HCT116 (cell line): ENCODE results near the gene C16orf74. TPM values are rescaled to one million over a fixed set of nuclear protein-coding genes. Genes with fewer than 3 reads are reported as not detected.

Source experiments
- ATAC-seq: fragments of 200-7000 bp; cut with Tn5 transposase; 2 replicates; pipeline ENCODE4 v1.9.1; 2020; ENCODE audit warnings: mild to moderate bottlenecking, moderate library complexity
- BruUV-seq: library from RNA; stranded (reverse); fragments of 400-500 nt; replicated peaks from 2 replicates; lab custom pipeline; 2021; lab: Mats Ljungman, UMichigan
- CTCF ChIA-PET: fragments of 300-600 bp; sonication (Branson Sonifier 250); formaldehyde crosslinking; loops from one replicate; lab custom pipeline; 2021; ENCODE audit warnings: antibody characterized with exemption; lab: Charles Lee
- POLR2A ChIA-PET: fragments of 300-600, 350-600 bp; sonication (Branson Sonifier 250); formaldehyde crosslinking; loops from one replicate; lab custom pipeline; 2021; ENCODE audit warnings: antibody characterized with exemption; lab: Charles Lee
- RAD21 ChIA-PET, 2 experiments: fragments of 300-600 bp; sonication (Branson Sonifier 250); formaldehyde crosslinking; loops; one replicate each; lab custom pipeline; 2023; ENCODE audit warnings: low total read pairs in 2 of 2; ENCODE audit not compliant: uncharacterized antibody in 2 of 2, unreplicated experiment in 2 of 2, low non-redundant PET in 1 of 2; lab: Charles Lee
- DNase-seq: peaks from one replicate; pipeline ENCODE4 v3.0.0-alpha.2; 2010; ENCODE audit warnings: low read depth, low spot score
- H2AFZ ChIP-seq: fragments of 200-600 bp; shearing (Covaris generic), sonication (generic); 2 replicates; pipeline ENCODE4 v1.6.1; 2017; ENCODE audit warnings: low read depth, mixed run types, mixed read lengths, antibody characterized with exemption, low read length; ENCODE audit not compliant: poor library complexity, severe bottlenecking
- H3K27ac ChIP-seq: 2 replicates; pipeline ENCODE4 v1.5.1; 2012; ENCODE audit warnings: low read depth, low read length
- H3K27me3 ChIP-seq: fragments of 200-600 bp; sonication (generic); 2 replicates; pipeline ENCODE4 v1.6.1; 2016; ENCODE audit warnings: mixed run types, low read length, mixed read lengths; ENCODE audit not compliant: insufficient read depth
- H3K36me3 ChIP-seq, 2 experiments: fragments of 200-500 bp in 1 of 2; fragments of 200-600 bp in 1 of 2; sonication (Bioruptor generic) in 1 of 2; sonication (generic) in 1 of 2; 2 replicates each; pipeline versions ENCODE4 v1.5.1 to v1.6.1; 2014 to 2016; ENCODE audit warnings: low read length in 2 of 2, inconsistent platforms in 1 of 2, mixed read lengths in 1 of 2, mixed run types in 1 of 2; ENCODE audit not compliant: insufficient read depth in 2 of 2, control insufficient read depth in 1 of 2
- H3K4me1 ChIP-seq, 2 experiments: fragments of 200-600 bp in 1 of 2; sonication (generic) in 1 of 2; 2 replicates each; pipeline versions ENCODE4 v1.5.1 to v1.6.1; 2012 to 2017; ENCODE audit warnings: low read length in 2 of 2, inconsistent platforms in 1 of 2, mild to moderate bottlenecking in 1 of 2, mixed read lengths in 1 of 2, mixed run types in 1 of 2, moderate library complexity in 1 of 2; ENCODE audit not compliant: insufficient read depth in 2 of 2, control insufficient read depth in 1 of 2
- H3K4me2 ChIP-seq: fragments of 200-600 bp; sonication (generic); 2 replicates; pipeline ENCODE4 v1.6.1; 2017; ENCODE audit warnings: mixed run types, low read length, mixed read lengths
- H3K4me3 ChIP-seq, 2 experiments: fragments of 200-600 bp in 1 of 2; sonication (generic) in 1 of 2; replicated peaks in 1 of 2; 2 replicates each; pipeline ENCODE4 v1.5.1; 2011 to 2016; ENCODE audit warnings: low read length in 2 of 2, control low read depth in 1 of 2, low read depth in 1 of 2, mild to moderate bottlenecking in 1 of 2, mixed read lengths in 1 of 2, mixed run types in 1 of 2
- H3K79me2 ChIP-seq: fragments of 200-600 bp; sonication (generic); 2 replicates; pipeline ENCODE4 v1.6.1; 2017; ENCODE audit warnings: mild to moderate bottlenecking, mixed run types, low read length, moderate library complexity, mixed read lengths; ENCODE audit not compliant: insufficient read depth
- H3K9ac ChIP-seq: fragments of 200-600 bp; sonication (generic); 2 replicates; pipeline ENCODE4 v1.6.1; 2016; ENCODE audit warnings: low read length, mixed read lengths
- H3K9me2 ChIP-seq: fragments of 200-600 bp; sonication (generic), shearing (Covaris generic); 2 replicates; pipeline ENCODE4 v1.6.1; 2017; ENCODE audit warnings: mixed run types, mild to moderate bottlenecking, moderate library complexity; ENCODE audit not compliant: insufficient read depth
- H3K9me3 ChIP-seq, 2 experiments: fragments of 200-500 bp in 1 of 2; fragments of 200-600 bp in 1 of 2; sonication (Bioruptor generic) in 1 of 2; sonication (generic) in 1 of 2; 2 replicates each; pipeline ENCODE4 v1.6.1; 2014 to 2017; ENCODE audit warnings: low read length in 2 of 2, mixed read lengths in 2 of 2, inconsistent platforms in 1 of 2, low read depth in 1 of 2, mild to moderate bottlenecking in 1 of 2, mixed run types in 1 of 2, moderate library complexity in 1 of 2; ENCODE audit not compliant: control insufficient read depth in 1 of 2, insufficient read depth in 1 of 2
- H4K20me1 ChIP-seq: fragments of 200-600 bp; sonication (generic), shearing (Covaris generic); 2 replicates; pipeline ENCODE4 v1.6.1; 2017; ENCODE audit warnings: mixed run types, mild to moderate bottlenecking, moderate library complexity; ENCODE audit not compliant: insufficient read depth
- CBX3 ChIP-seq: IDR thresholded peaks from 2 replicates; pipeline ENCODE4 v1.6.1; 2012; ENCODE audit warnings: low read depth
- CEBPB ChIP-seq: IDR thresholded peaks from 2 replicates; pipeline ENCODE4 v1.6.1; 2012; ENCODE audit warnings: low read depth
- CTCF ChIP-seq, 3 experiments: fragments of 200-600 bp in 1 of 3; sonication (generic) in 1 of 3; IDR thresholded peaks in 2 of 3; conservative IDR thresholded peaks in 1 of 3; 2 replicates each; pipeline ENCODE4 v1.5.1; 2012 to 2017; ENCODE audit warnings: low read depth in 2 of 3, low read length in 2 of 3, antibody characterized with exemption in 1 of 3, borderline replicate concordance in 1 of 3, control low read depth in 1 of 3, mild to moderate bottlenecking in 1 of 3, mixed read lengths in 1 of 3, mixed run types in 1 of 3, moderate library complexity in 1 of 3; ENCODE audit not compliant: insufficient read depth in 1 of 3
- EGR1 ChIP-seq: IDR thresholded peaks from 2 replicates; pipeline ENCODE4 v1.6.1; 2012; ENCODE audit warnings: low read depth
- ELF1 ChIP-seq: IDR thresholded peaks from 2 replicates; pipeline ENCODE4 v1.6.1; 2012; ENCODE audit warnings: low read depth, borderline replicate concordance
- FOSL1 ChIP-seq: IDR thresholded peaks from 2 replicates; pipeline ENCODE4 v1.6.1; 2012; ENCODE audit warnings: low read depth
- POLR2A ChIP-seq: IDR thresholded peaks from 2 replicates; pipeline ENCODE4 v1.7.0; 2011; ENCODE audit warnings: borderline replicate concordance; ENCODE audit not compliant: insufficient read depth, insufficient read length; ENCODE audit errors: extremely low read depth
- RAD21 ChIP-seq: IDR thresholded peaks from 2 replicates; pipeline ENCODE4 v1.6.1; 2012; ENCODE audit warnings: low read depth, mild to moderate bottlenecking
- SIN3A ChIP-seq: IDR thresholded peaks from 2 replicates; pipeline ENCODE4 v1.6.1; 2012; ENCODE audit warnings: low read depth
- SP1 ChIP-seq: IDR thresholded peaks from 2 replicates; pipeline ENCODE4 v1.6.1; 2012; ENCODE audit warnings: low read depth
- TCF7L2 ChIP-seq: IDR thresholded peaks from 2 replicates; pipeline ENCODE4 v1.7.0; 2011; ENCODE audit warnings: borderline replicate concordance, inconsistent platforms; ENCODE audit not compliant: insufficient read depth, insufficient read length; ENCODE audit errors: extremely low read depth
- intact Hi-C: fragments of 100-400 bp; cut with micrococcal nuclease; formaldehyde crosslinking; loops from 2 replicates; pipeline ENCODE4 v1.10.0; 2022
- total RNA-seq: library from RNA; stranded (reverse); gene quantifications from one replicate; pipeline ENCODE4 v1.2.1, GENCODE V29; 2021; ENCODE audit not compliant: unreplicated experiment
- TF ChIP-seq, protein P1 (sequence below): IDR thresholded peaks from 2 replicates; pipeline ENCODE4 v1.6.1; 2012; ENCODE audit warnings: low read depth
- TF ChIP-seq, protein P2 (sequence below): IDR thresholded peaks from 2 replicates; pipeline ENCODE4 v1.6.1; 2011; ENCODE audit warnings: mild to moderate bottlenecking, low read length, moderate library complexity; ENCODE audit not compliant: insufficient replicate concordance; ENCODE audit errors: extremely low read depth

C16orf74 gene
- total RNA-seq, 1 experiment from 2014 or later: 30.0 TPM

DNA sequence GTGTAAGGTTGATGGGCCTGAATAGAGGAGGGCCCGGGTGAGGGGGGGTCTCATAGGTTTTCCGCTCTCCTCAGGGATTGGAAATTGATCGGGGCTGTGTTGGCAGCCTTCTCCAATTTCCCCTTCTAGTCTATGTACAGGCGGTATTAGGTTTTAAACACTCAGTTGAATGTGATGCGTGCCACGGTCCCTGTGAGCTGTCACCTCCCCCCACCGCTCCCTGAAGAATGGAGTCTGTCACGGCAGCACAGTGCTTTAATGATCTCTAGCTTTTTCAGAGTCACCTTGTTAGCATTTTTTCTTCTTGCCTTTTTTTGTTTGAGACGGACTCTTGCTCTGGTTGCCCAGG is 49.4 kb upstream of the C16orf74 start:
- H3K9me2 ChIP-seq: no peaks in the 10 kb centered on the region
- intact Hi-C loops: no loop called here
- CTCF ChIA-PET: interaction anchor here (1.5 kb wide), 1 partner anchor 19 kb away, joined by 6 read pairs; no protein-coding TSS in a partner anchor
- H3K9me3 ChIP-seq: no peaks in the 10 kb centered on the region
- H3K79me2 ChIP-seq: peaks cover 95% of the 10 kb centered on the region
- BruUV-seq: no TSS peak
- RAD21 ChIA-PET: no interaction called here
- TF ChIP-seq POLR2A (no peak), CEBPB (no peak), CTCF (IDR thresholded peaks at IDR 0.05 in 2 of 3, conservative IDR thresholded peaks at IDR 0.05 in 1 of 3; ENCODE audit: borderline replicate concordance in 1 of 3, insufficient read depth in 1 of 3, low read depth in 2 of 3, low read length in 2 of 3) (no peak), FOSL1 (no peak), ELF1 (no peak), RAD21 (no peak), SIN3A (no peak), TCF7L2 (no peak), SP1 (no peak), CBX3 (no peak), EGR1 (no peak)
- TF ChIP-seq, protein P1, sequence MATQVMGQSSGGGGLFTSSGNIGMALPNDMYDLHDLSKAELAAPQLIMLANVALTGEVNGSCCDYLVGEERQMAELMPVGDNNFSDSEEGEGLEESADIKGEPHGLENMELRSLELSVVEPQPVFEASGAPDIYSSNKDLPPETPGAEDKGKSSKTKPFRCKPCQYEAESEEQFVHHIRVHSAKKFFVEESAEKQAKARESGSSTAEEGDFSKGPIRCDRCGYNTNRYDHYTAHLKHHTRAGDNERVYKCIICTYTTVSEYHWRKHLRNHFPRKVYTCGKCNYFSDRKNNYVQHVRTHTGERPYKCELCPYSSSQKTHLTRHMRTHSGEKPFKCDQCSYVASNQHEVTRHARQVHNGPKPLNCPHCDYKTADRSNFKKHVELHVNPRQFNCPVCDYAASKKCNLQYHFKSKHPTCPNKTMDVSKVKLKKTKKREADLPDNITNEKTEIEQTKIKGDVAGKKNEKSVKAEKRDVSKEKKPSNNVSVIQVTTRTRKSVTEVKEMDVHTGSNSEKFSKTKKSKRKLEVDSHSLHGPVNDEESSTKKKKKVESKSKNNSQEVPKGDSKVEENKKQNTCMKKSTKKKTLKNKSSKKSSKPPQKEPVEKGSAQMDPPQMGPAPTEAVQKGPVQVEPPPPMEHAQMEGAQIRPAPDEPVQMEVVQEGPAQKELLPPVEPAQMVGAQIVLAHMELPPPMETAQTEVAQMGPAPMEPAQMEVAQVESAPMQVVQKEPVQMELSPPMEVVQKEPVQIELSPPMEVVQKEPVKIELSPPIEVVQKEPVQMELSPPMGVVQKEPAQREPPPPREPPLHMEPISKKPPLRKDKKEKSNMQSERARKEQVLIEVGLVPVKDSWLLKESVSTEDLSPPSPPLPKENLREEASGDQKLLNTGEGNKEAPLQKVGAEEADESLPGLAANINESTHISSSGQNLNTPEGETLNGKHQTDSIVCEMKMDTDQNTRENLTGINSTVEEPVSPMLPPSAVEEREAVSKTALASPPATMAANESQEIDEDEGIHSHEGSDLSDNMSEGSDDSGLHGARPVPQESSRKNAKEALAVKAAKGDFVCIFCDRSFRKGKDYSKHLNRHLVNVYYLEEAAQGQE: no peak
- TF ChIP-seq, protein P2, sequence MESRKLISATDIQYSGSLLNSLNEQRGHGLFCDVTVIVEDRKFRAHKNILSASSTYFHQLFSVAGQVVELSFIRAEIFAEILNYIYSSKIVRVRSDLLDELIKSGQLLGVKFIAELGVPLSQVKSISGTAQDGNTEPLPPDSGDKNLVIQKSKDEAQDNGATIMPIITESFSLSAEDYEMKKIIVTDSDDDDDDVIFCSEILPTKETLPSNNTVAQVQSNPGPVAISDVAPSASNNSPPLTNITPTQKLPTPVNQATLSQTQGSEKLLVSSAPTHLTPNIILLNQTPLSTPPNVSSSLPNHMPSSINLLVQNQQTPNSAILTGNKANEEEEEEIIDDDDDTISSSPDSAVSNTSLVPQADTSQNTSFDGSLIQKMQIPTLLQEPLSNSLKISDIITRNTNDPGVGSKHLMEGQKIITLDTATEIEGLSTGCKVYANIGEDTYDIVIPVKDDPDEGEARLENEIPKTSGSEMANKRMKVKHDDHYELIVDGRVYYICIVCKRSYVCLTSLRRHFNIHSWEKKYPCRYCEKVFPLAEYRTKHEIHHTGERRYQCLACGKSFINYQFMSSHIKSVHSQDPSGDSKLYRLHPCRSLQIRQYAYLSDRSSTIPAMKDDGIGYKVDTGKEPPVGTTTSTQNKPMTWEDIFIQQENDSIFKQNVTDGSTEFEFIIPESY: no peak
- H3K27ac ChIP-seq: peak overlapping the region; percentile 90
- no peak overlapping the region for H2AFZ ChIP-seq
- H3K36me3 ChIP-seq: peaks cover 45 to 57% of the 10 kb centered on the region in 2 experiments
- H3K4me2 ChIP-seq: peak overlapping the region; percentile 75
- H3K4me3 ChIP-seq: peak overlapping the region; percentile 92 to 93
- POLR2A ChIA-PET: no interaction called here
- DNase-seq: no peak
- no peak for ATAC-seq
- H3K27me3 ChIP-seq: no peaks in the 10 kb centered on the region
- peaks cover 11 to 22% of the 10 kb centered on the region in 2 experiments; a peak in 3 of 4 replicates for H3K4me1 ChIP-seq
- H3K9ac ChIP-seq: peak overlapping the region; percentile 89
- peaks cover 7% of the 10 kb centered on the region; the same call in 1 of the 2 replicates for H4K20me1 ChIP-seq
